Measurements from ENCODE around the gene FRG2.
"Not testable (repeated sequence)": the region's sequence is repeated elsewhere in the genome, so short reads cannot be mapped to it uniquely, and the experiment has no call there.

The FRG2 gene

DNA sequence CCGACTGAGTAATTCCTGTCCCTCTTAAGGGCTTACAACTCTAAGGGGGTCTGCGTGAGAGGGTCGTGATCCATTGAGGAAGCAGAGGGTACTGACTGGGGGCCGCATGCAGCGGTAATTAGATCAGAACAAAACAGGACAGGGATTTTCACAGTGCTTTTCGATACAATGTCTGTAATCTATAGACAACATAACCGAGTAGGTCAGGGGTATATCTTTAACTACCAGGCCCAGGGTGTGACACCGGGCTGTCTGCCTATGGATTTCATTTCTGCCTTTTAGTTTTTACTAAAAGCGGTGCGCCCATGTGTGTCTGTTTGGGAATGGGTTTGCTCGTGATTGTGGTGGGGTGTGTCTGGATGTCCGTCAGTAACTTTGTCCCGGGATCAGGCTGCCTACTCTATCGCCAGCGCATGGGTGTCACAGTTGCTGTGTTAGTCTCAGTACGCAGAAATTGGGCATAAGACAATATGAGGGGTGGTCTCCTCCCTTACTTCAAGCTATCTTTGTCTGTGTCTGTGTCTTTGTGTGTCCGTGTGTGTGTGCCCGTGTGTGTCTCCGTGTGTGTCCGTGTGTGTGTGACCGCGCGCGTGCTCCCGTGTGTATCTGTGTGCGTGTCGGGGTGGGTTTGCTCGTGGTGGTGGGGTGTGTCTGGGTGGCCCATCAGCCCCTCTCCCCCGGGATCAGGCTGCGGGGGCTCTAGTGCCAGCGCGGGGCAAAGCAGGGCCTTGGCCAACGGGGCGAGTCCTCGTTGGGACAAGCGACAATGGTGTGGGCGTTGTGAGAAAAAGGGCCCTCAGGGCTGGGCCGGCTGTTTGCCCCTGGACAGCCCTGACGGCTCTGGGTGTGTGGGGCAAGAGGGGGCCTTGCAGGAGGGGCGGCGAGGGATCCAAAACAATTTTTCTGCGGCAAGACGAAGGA, 10.4 kb downstream of the FRG2 start:
- DNase-seq (ENCODE audit: low spot score) = no peak

DNA sequence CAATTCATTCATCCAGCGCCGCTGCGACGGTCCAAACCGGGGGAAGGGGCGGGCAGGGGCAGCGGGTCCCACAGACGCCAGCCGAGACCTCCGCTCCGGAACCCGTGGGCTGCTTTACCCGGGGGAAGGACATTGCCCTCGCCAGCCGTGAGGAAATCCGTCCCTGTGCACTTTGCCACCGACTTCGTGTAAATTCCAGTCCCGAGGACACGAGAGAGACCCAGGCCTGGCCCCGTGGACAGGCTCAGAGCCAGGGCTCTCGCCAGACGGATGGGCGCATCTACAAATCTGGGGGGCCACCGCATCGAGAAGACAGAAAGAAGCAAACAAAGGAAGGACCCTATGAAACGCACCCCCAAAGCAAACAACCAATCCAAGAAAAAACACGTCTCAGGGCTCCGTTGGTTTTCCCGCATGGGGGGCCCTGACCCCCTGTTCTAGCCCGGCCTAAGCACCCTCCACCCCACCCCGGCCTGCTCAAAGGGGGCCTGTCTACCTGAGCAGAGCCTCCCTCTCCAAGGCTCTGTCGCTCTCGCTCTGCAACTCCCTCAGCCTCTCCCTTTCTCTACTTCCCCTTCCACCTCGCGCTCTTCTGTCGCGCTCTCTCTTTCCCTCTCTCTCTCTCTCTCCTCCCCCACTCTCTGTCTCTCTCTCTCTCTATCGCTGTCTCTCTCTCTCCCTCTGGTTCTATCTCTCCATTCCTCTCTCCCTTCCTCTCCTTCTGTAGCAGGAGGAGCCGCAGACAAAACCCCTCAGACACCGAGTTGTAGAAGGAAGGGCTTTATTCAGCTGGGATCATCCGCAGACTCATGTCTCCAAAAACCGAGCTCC, 11.3 kb downstream of the FRG2 start:
- no peak for DNase-seq (ENCODE audit: low spot score)

DNA sequence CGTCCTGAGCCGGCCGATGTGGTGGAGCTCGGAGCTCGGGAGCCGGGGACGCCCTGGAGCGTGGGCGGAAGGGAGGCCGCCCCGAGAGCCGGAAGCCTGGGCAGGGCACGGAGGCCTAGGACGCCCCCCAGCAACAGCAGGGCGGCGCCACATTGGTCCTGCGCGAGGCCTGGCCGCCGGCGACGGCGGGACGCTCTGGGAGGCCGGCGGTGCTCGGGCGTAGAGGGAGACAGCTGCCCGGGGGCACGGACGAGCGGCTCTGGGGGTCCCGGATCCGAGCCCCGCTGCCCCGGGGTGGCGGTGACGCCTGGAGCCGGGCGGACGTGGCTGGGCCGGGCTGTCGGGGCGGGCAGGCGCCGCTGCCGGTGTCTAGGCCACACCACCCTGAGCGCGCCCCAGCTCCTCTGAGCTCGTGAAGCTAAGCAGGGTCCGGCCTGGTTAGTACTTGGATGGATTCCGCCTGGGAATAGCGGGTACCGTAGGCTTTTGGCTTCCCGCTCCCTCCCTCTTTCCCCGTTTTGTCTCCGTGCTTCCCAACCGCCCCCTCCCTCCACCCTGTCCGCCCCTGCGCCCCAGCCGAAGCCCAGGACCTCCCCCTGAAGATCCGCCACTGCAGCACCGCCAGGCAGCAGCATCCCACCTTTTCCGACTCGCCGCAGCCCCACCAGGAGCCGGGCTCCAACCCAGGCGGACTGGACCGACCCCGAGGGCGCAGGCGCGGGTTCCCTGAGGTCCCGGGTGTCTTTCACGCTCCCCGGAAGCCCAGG, 12.1 kb downstream of the FRG2 start:
- no peak for DNase-seq (ENCODE audit: low spot score)

- not testable (repeated sequence) for DNase-seq (ENCODE audit: low spot score)
Observed at GRCh38 chr4:189989941-189990340, 37.1 kb downstream of the FRG2 start.

DNA sequence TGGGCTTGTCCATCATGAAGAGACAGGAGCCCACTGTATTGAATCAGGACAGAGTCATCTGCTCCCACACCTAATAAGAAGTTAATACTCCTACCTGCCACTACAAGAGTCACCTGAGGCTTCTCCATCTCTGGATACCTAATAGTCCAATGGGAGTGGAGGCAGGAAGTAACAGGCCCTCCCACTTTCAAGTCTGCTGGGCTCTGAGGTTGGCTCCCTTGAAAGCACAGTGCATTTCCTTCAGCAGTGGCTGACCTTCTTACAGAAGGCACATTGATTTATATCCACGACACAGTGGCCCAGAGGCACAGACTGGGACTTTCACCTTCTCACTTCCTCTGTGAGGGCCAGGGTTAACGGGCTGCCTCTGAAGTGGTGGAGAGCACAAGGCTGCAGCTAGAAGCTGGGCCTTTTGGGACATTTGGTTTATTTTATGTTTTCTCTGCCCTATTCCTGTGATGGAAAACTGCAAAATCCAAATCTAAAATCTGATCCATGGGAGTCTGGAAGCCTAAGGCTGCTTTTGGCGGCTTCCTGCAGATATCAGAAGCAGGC, 38.1 kb downstream of the FRG2 start:
- DNase-seq (ENCODE audit: low spot score) = no peak

GRCh38 chr4:189985651-189986243, 41.3 kb downstream of the FRG2 start:
- DNase-seq (ENCODE audit: low spot score) = not testable (repeated sequence)

DNA sequence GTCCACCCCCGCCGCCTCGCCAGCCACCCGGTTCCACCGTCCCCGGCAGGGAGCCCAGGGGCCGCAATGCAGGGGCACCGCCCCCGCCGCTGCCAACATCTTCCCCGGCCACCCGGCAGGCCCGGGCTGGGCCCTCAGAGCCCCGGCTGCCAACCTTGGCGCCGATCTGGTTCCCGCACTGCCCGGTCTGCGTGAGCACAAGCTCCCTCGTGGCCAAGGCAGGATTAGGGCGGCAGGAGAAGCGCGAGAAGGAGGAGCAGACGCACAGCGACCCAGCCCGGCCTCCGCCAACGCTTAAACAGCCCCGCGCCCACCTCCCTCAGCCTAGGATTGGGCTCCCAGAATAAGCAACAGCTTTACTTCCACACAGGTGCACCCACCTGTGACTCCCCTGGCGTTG, 42.4 kb downstream of the FRG2 start:
- DNase-seq (ENCODE audit: low spot score) = not testable (repeated sequence)

GRCh38 chr4:189983916-189984526, 43.0 kb downstream of the FRG2 start:
- DNase-seq (ENCODE audit: low spot score) = not testable (repeated sequence)

- no peak for DNase-seq (ENCODE audit: low spot score)
Observed at GRCh38 chr4:189981970-189982369, 45.1 kb downstream of the FRG2 start.

- DNase-seq (ENCODE audit: low spot score) = not testable (repeated sequence)
Observed at GRCh38 chr4:189980292-189980691, 46.8 kb downstream of the FRG2 start.

GRCh38 chr4:189979196-189980047, 47.6 kb downstream of the FRG2 start:
- DNase-seq (ENCODE audit: low spot score) = no peak

Data from hematopoietic multipotent progenitor cell treated with erythropoietin and hydrocortisone succinate and interleukin-3 and kit ligand, for 17 days (in vitro differentiated cells).